HCT116 (cell line): ENCODE data around the gene RS1. TPM values are rescaled to one million over a fixed set of nuclear protein-coding genes. Genes with fewer than 3 reads are reported as not detected.

Experiments used
- ATAC-seq: fragments of 200-7000 bp; cut with Tn5 transposase; 2 replicates; pipeline ENCODE4 v1.9.1; 2020; ENCODE audit warnings: mild to moderate bottlenecking, moderate library complexity
- BruUV-seq: library from RNA; stranded (reverse); fragments of 400-500 nt; replicated peaks from 2 replicates; lab custom pipeline; 2021; lab: Mats Ljungman, UMichigan
- CTCF ChIA-PET: fragments of 300-600 bp; sonication (Branson Sonifier 250); formaldehyde crosslinking; loops from one replicate; lab custom pipeline; 2021; ENCODE audit warnings: antibody characterized with exemption; lab: Charles Lee
- POLR2A ChIA-PET: fragments of 300-600, 350-600 bp; sonication (Branson Sonifier 250); formaldehyde crosslinking; loops from one replicate; lab custom pipeline; 2021; ENCODE audit warnings: antibody characterized with exemption; lab: Charles Lee
- RAD21 ChIA-PET, 2 experiments: fragments of 300-600 bp; sonication (Branson Sonifier 250); formaldehyde crosslinking; loops; one replicate each; lab custom pipeline; 2023; ENCODE audit warnings: low total read pairs in 2 of 2; ENCODE audit not compliant: uncharacterized antibody in 2 of 2, unreplicated experiment in 2 of 2, low non-redundant PET in 1 of 2; lab: Charles Lee
- DNase-seq: peaks from one replicate; pipeline ENCODE4 v3.0.0-alpha.2; 2010; ENCODE audit warnings: low read depth, low spot score
- H2AFZ ChIP-seq: fragments of 200-600 bp; shearing (Covaris generic), sonication (generic); 2 replicates; pipeline ENCODE4 v1.6.1; 2017; ENCODE audit warnings: low read depth, mixed run types, mixed read lengths, antibody characterized with exemption, low read length; ENCODE audit not compliant: poor library complexity, severe bottlenecking
- H3K27ac ChIP-seq: 2 replicates; pipeline ENCODE4 v1.5.1; 2012; ENCODE audit warnings: low read depth, low read length
- H3K27me3 ChIP-seq: fragments of 200-600 bp; sonication (generic); 2 replicates; pipeline ENCODE4 v1.6.1; 2016; ENCODE audit warnings: mixed run types, low read length, mixed read lengths; ENCODE audit not compliant: insufficient read depth
- H3K36me3 ChIP-seq, 2 experiments: fragments of 200-500 bp in 1 of 2; fragments of 200-600 bp in 1 of 2; sonication (Bioruptor generic) in 1 of 2; sonication (generic) in 1 of 2; 2 replicates each; pipeline versions ENCODE4 v1.5.1 to v1.6.1; 2014 to 2016; ENCODE audit warnings: low read length in 2 of 2, inconsistent platforms in 1 of 2, mixed read lengths in 1 of 2, mixed run types in 1 of 2; ENCODE audit not compliant: insufficient read depth in 2 of 2, control insufficient read depth in 1 of 2
- H3K4me1 ChIP-seq, 2 experiments: fragments of 200-600 bp in 1 of 2; sonication (generic) in 1 of 2; 2 replicates each; pipeline versions ENCODE4 v1.5.1 to v1.6.1; 2012 to 2017; ENCODE audit warnings: low read length in 2 of 2, inconsistent platforms in 1 of 2, mild to moderate bottlenecking in 1 of 2, mixed read lengths in 1 of 2, mixed run types in 1 of 2, moderate library complexity in 1 of 2; ENCODE audit not compliant: insufficient read depth in 2 of 2, control insufficient read depth in 1 of 2
- H3K4me2 ChIP-seq: fragments of 200-600 bp; sonication (generic); 2 replicates; pipeline ENCODE4 v1.6.1; 2017; ENCODE audit warnings: mixed run types, low read length, mixed read lengths
- H3K4me3 ChIP-seq, 2 experiments: fragments of 200-600 bp in 1 of 2; sonication (generic) in 1 of 2; replicated peaks in 1 of 2; 2 replicates each; pipeline ENCODE4 v1.5.1; 2011 to 2016; ENCODE audit warnings: low read length in 2 of 2, control low read depth in 1 of 2, low read depth in 1 of 2, mild to moderate bottlenecking in 1 of 2, mixed read lengths in 1 of 2, mixed run types in 1 of 2
- H3K79me2 ChIP-seq: fragments of 200-600 bp; sonication (generic); 2 replicates; pipeline ENCODE4 v1.6.1; 2017; ENCODE audit warnings: mild to moderate bottlenecking, mixed run types, low read length, moderate library complexity, mixed read lengths; ENCODE audit not compliant: insufficient read depth
- H3K9ac ChIP-seq: fragments of 200-600 bp; sonication (generic); 2 replicates; pipeline ENCODE4 v1.6.1; 2016; ENCODE audit warnings: low read length, mixed read lengths
- H3K9me2 ChIP-seq: fragments of 200-600 bp; sonication (generic), shearing (Covaris generic); 2 replicates; pipeline ENCODE4 v1.6.1; 2017; ENCODE audit warnings: mixed run types, mild to moderate bottlenecking, moderate library complexity; ENCODE audit not compliant: insufficient read depth
- H3K9me3 ChIP-seq, 2 experiments: fragments of 200-500 bp in 1 of 2; fragments of 200-600 bp in 1 of 2; sonication (Bioruptor generic) in 1 of 2; sonication (generic) in 1 of 2; 2 replicates each; pipeline ENCODE4 v1.6.1; 2014 to 2017; ENCODE audit warnings: low read length in 2 of 2, mixed read lengths in 2 of 2, inconsistent platforms in 1 of 2, low read depth in 1 of 2, mild to moderate bottlenecking in 1 of 2, mixed run types in 1 of 2, moderate library complexity in 1 of 2; ENCODE audit not compliant: control insufficient read depth in 1 of 2, insufficient read depth in 1 of 2
- H4K20me1 ChIP-seq: fragments of 200-600 bp; sonication (generic), shearing (Covaris generic); 2 replicates; pipeline ENCODE4 v1.6.1; 2017; ENCODE audit warnings: mixed run types, mild to moderate bottlenecking, moderate library complexity; ENCODE audit not compliant: insufficient read depth
- CBX3 ChIP-seq: IDR thresholded peaks from 2 replicates; pipeline ENCODE4 v1.6.1; 2012; ENCODE audit warnings: low read depth
- CTCF ChIP-seq, 3 experiments: fragments of 200-600 bp in 1 of 3; sonication (generic) in 1 of 3; IDR thresholded peaks in 2 of 3; conservative IDR thresholded peaks in 1 of 3; 2 replicates each; pipeline ENCODE4 v1.5.1; 2012 to 2017; ENCODE audit warnings: low read depth in 2 of 3, low read length in 2 of 3, antibody characterized with exemption in 1 of 3, borderline replicate concordance in 1 of 3, control low read depth in 1 of 3, mild to moderate bottlenecking in 1 of 3, mixed read lengths in 1 of 3, mixed run types in 1 of 3, moderate library complexity in 1 of 3; ENCODE audit not compliant: insufficient read depth in 1 of 3
- ELF1 ChIP-seq: IDR thresholded peaks from 2 replicates; pipeline ENCODE4 v1.6.1; 2012; ENCODE audit warnings: low read depth, borderline replicate concordance
- EZH2phosphoT487 ChIP-seq: fragments of 200-600 bp; IDR thresholded peaks from 2 replicates; pipeline ENCODE4 v1.6.1; 2018; ENCODE audit warnings: antibody characterized with exemption, borderline replicate concordance
- FOSL1 ChIP-seq: IDR thresholded peaks from 2 replicates; pipeline ENCODE4 v1.6.1; 2012; ENCODE audit warnings: low read depth
- POLR2A ChIP-seq: IDR thresholded peaks from 2 replicates; pipeline ENCODE4 v1.7.0; 2011; ENCODE audit warnings: borderline replicate concordance; ENCODE audit not compliant: insufficient read depth, insufficient read length; ENCODE audit errors: extremely low read depth
- SIN3A ChIP-seq: IDR thresholded peaks from 2 replicates; pipeline ENCODE4 v1.6.1; 2012; ENCODE audit warnings: low read depth
- SP1 ChIP-seq: IDR thresholded peaks from 2 replicates; pipeline ENCODE4 v1.6.1; 2012; ENCODE audit warnings: low read depth
- SRF ChIP-seq: IDR thresholded peaks from 2 replicates; pipeline ENCODE4 v1.6.1; 2012; ENCODE audit warnings: low read depth
- TCF7L2 ChIP-seq: IDR thresholded peaks from 2 replicates; pipeline ENCODE4 v1.7.0; 2011; ENCODE audit warnings: borderline replicate concordance, inconsistent platforms; ENCODE audit not compliant: insufficient read depth, insufficient read length; ENCODE audit errors: extremely low read depth
- YY1 ChIP-seq: IDR thresholded peaks from 2 replicates; pipeline ENCODE4 v1.6.1; 2011; ENCODE audit warnings: low read length, low read depth, moderate library complexity, mild to moderate bottlenecking; ENCODE audit not compliant: insufficient replicate concordance; ENCODE audit errors: extremely low read depth
- ZNF274 ChIP-seq: fragments of 200-500 bp; sonication (Bioruptor generic); IDR thresholded peaks from 2 replicates; pipeline ENCODE4 v1.6.1; 2014; ENCODE audit warnings: mild to moderate bottlenecking, low read depth, low read length, inconsistent platforms
- intact Hi-C: fragments of 100-400 bp; cut with micrococcal nuclease; formaldehyde crosslinking; loops from 2 replicates; pipeline ENCODE4 v1.10.0; 2022
- total RNA-seq: library from RNA; stranded (reverse); gene quantifications from one replicate; pipeline ENCODE4 v1.2.1, GENCODE V29; 2021; ENCODE audit not compliant: unreplicated experiment

RS1 gene
- total RNA-seq, 1 experiment from 2014 or later = not detected

GRCh38 chrX:18696653-18697052, 24.7 kb upstream of the RS1 start:
- BruUV-seq = no TSS peak
- Histone ChIP-seq H3K4me3 (no peak overlapping the region), H3K27me3 (no peaks in the 10 kb centered on the region)
- ATAC-seq (no peak), DNase-seq (no peak)
- TF ChIP-seq POLR2A = no peak
- TF ChIP-seq TCF7L2 = no peak
- TF ChIP-seq FOSL1 = no peak
- no peak for TF ChIP-seq SIN3A
- no peak for TF ChIP-seq CBX3
- no peak for TF ChIP-seq ELF1
- no peak for TF ChIP-seq SP1
- TF ChIP-seq CTCF (IDR thresholded peaks at IDR 0.05 in 2 of 3, conservative IDR thresholded peaks at IDR 0.05 in 1 of 3; ENCODE audit: borderline replicate concordance in 1 of 3, insufficient read depth in 1 of 3, low read depth in 2 of 3, low read length in 2 of 3) = no peak
- no peak for TF ChIP-seq ZNF274
- no peak for TF ChIP-seq YY1
- TF ChIP-seq EZH2phosphoT487 = no peak
- no peak for TF ChIP-seq SRF
- TF ChIP-seq, all 23 proteins: peak for 0
- Histone ChIP-seq H3K9me3 (no peaks in the 10 kb centered on the region), H3K36me3 (no peaks in the 10 kb centered on the region), H3K9ac (no peak overlapping the region), H3K4me2 (no peak overlapping the region), H3K9me2 (no peaks in the 10 kb centered on the region), H4K20me1 (no peaks in the 10 kb centered on the region), H3K79me2 (no peaks in the 10 kb centered on the region), H3K4me1 (no peaks in the 10 kb centered on the region), H2AFZ (no peak overlapping the region), H3K27ac (no peak overlapping the region)
- intact Hi-C loops = no loop called here
- RAD21 ChIA-PET = no interaction called here
- CTCF ChIA-PET = no interaction called here
- POLR2A ChIA-PET = no interaction called here
